Measurements from ENCODE around the gene RABL2B.

DNA sequence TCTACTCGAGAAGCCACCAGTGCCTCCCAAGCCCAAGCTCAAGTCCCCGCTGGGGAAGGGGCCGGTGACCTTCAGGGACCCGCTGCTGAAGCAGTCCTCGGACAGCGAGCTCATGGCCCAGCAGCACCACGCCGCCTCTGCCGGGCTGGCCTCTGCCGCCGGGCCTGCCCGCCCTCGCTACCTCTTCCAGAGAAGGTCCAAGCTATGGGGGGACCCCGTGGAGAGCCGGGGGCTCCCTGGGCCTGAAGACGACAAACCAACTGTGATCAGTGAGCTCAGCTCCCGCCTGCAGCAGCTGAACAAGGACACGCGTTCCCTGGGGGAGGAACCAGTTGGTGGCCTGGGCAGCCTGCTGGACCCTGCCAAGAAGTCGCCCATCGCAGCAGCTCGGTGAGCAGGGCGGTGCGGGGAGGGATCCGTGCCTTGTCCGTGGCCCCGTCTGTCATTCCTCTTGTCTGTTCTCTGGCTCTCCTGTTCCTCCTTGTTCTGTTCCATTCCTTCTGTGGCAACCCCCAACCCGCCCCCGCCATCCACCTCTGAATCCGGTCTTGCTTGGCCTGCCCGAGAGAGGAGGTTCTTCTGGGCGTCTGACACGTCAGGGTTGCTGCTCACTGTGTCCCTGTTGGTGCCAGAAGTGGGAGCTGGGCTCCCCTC, 61.3 kb downstream of the RABL2B start:
- TF ChIP-seq CTCF (IDR thresholded peaks at IDR 0.05; ENCODE audit: insufficient read depth, low read length) (no peak), REST (IDR thresholded peaks at IDR 0.05; ENCODE audit: insufficient replicate concordance, low read depth) (no peak), POLR2AphosphoS5 (IDR thresholded peaks at IDR 0.05; ENCODE audit: low read depth) (no peak)

Measured in HL-60 (cell line).